Measurements from ENCODE around the gene ACAD10. TPM values are rescaled to one million over a fixed set of nuclear protein-coding genes. Genes with fewer than 3 reads are reported as not detected.

The ACAD10 gene
- total and polyA plus RNA-seq, 12 donors = 7.8 to 43.4 (median 34.8) TPM

- no peak for TF ChIP-seq CTCF (IDR thresholded peaks at IDR 0.05)
- no peaks in the 10 kb centered on the region for H3K9me3 ChIP-seq
- H3K36me3 ChIP-seq = peaks cover 0 to 100% (median 36%) of the 10 kb centered on the region in 9 donors
- H3K4me1 ChIP-seq = no peaks in the 10 kb centered on the region
- H3K4me3 ChIP-seq = no peak overlapping the region
- H3K27ac ChIP-seq = no peak overlapping the region
- DNase-seq (no peak), ATAC-seq (no peak)
- H3K27me3 ChIP-seq = no peaks in the 10 kb centered on the region
- intact Hi-C loops (cut with DNase I) = loop anchor here in 2 of 10 donors (10.0 kb wide), 1 partner anchor 270 kb away; no protein-coding TSS in a partner anchor
- WGBS, 2 donors = 82 to 84% methylated on average over 5 of the region's 5 CpGs
Observed at GRCh38 chr12:111664499-111664898, 21.4 kb upstream of the ACAD10 start.

- Histone ChIP-seq H3K4me3 (no peak overlapping the region), H3K4me1 (no peaks in the 10 kb centered on the region), H3K27ac (no peak overlapping the region), H3K9me3 (no peaks in the 10 kb centered on the region), H3K36me3 (peaks cover 0 to 100% (median 36%) of the 10 kb centered on the region in 9 donors), H3K27me3 (no peaks in the 10 kb centered on the region)
- 84 to 85% methylated on average over 11 of the region's 11 CpGs for WGBS, 2 donors
- ATAC-seq (no peak), DNase-seq (no peak)
- no peak for TF ChIP-seq CTCF (IDR thresholded peaks at IDR 0.05)
- intact Hi-C loops (cut with DNase I) = loop anchor here in 2 of 10 donors (10.0 kb wide), 1 partner anchor 270 kb away; no protein-coding TSS in a partner anchor
Observed at GRCh38 chr12:111664961-111665865, 20.6 kb upstream of the ACAD10 start.

- DNase-seq (no peak), ATAC-seq (no peak)
- H3K4me1 ChIP-seq = peaks cover 0 to 5% (median 0%) of the 10 kb centered on the region in 9 donors
- H3K4me3 ChIP-seq = no peak overlapping the region
- H3K27me3 ChIP-seq = no peaks in the 10 kb centered on the region
- H3K9me3 ChIP-seq = no peaks in the 10 kb centered on the region
- no peak overlapping the region for H3K27ac ChIP-seq
- intact Hi-C loops (cut with DNase I) = loop anchor here in 7 of 10 donors (5.0 to 10.0 kb wide), 5 partner anchors 118 to 278 kb away; no protein-coding TSS in a partner anchor
- 94 to 95% methylated on average over 10 of the region's 10 CpGs for WGBS, 2 donors
- no peak for TF ChIP-seq CTCF (IDR thresholded peaks at IDR 0.05)
- peaks cover 0 to 100% (median 56%) of the 10 kb centered on the region in 9 donors for H3K36me3 ChIP-seq
Observed at GRCh38 chr12:111672822-111673381, 13.0 kb upstream of the ACAD10 start.

GRCh38 chr12:111673503-111673902 lies 12.3 kb upstream of the ACAD10 start:
- Histone ChIP-seq H3K27ac (peak overlapping the region in 1 of 10 donors; percentile 9), H3K4me3 (no peak overlapping the region), H3K27me3 (no peaks in the 10 kb centered on the region), H3K36me3 (peaks cover 0 to 100% (median 60%) of the 10 kb centered on the region in 9 donors), H3K4me1 (peaks cover 0 to 5% (median 0%) of the 10 kb centered on the region in 9 donors), H3K9me3 (no peaks in the 10 kb centered on the region)
- DNase-seq (no peak), ATAC-seq (no peak)
- intact Hi-C loops (cut with DNase I) = loop anchor here in 7 of 10 donors (5.0 to 10.0 kb wide), 5 partner anchors 119 to 279 kb away; no protein-coding TSS in a partner anchor
- peak; percentile 5 to 64 (median 51) for TF ChIP-seq CTCF (IDR thresholded peaks at IDR 0.05)
- WGBS, 2 donors = 83 to 89% methylated on average over 3 of the region's 3 CpGs

Measured in heart right ventricle (tissue), 16 donors.